Thyroid gland (tissue), 4 donors: Measurements from ENCODE around the gene SLC5A6. TPM values are rescaled to one million over a fixed set of nuclear protein-coding genes. Genes with fewer than 3 reads are reported as not detected.

Experiments
- DNase-seq, 2 donors: peaks; one replicate each; pipeline ENCODE4 v3.0.0-alpha.2; 2019
- H3K27ac ChIP-seq, 3 donors: fragments of 200-600 bp; sonication (generic); 1 replicate in 2 of 3; 2 replicates in 1 of 3; pipeline ENCODE4 v1.5.1; 2016 to 2019; ENCODE audit warnings: mild to moderate bottlenecking in 1 of 3, moderate library complexity in 1 of 3
- H3K27me3 ChIP-seq: fragments of 200-600 bp; sonication (generic); one replicate; pipeline ENCODE4 v1.5.1; 2019
- H3K36me3 ChIP-seq, 2 donors: fragments of 200-600 bp; sonication (generic); one replicate each; pipeline ENCODE4 v1.5.1; 2016 to 2019
- H3K4me1 ChIP-seq, 2 donors: fragments of 200-600 bp; sonication (generic); one replicate each; pipeline ENCODE4 v1.5.1; 2017 to 2019
- H3K4me3 ChIP-seq, 3 donors: fragments of 200-600 bp; sonication (generic); replicated peaks in 1 of 3; 1 replicate in 2 of 3; 2 replicates in 1 of 3; pipeline ENCODE4 v1.5.1; 2016; ENCODE audit warnings: mild to moderate bottlenecking in 1 of 3
- H3K9me3 ChIP-seq: fragments of 200-600 bp; sonication (generic); one replicate; pipeline ENCODE4 v1.5.1; 2017
- POLR2A ChIP-seq, 2 donors: fragments of 450-650 bp; IDR thresholded peaks; one replicate each; pipeline ENCODE4 v1.6.1; 2017; ENCODE audit warnings: antibody characterized with exemption in 2 of 2, mild to moderate bottlenecking in 2 of 2, moderate library complexity in 1 of 2
- WGBS, 2 donors: methylation state at CpG; one replicate each; pipeline ENCODE4 v1.1.5; 2017; 5-methylcytosine and 5-hydroxymethylcytosine counted together
- intact Hi-C: fragments of 100-400 bp; cut with DNase I; formaldehyde crosslinking; loops from one replicate; pipeline ENCODE4 v1.15.1; 2023
- total RNA-seq, 4 donors: library from RNA; depleted of rRNA; stranded (reverse); fragments of >200 nt; gene quantifications; one replicate each; pipeline ENCODE4 v1.2.3, GENCODE V29; 2016
- TF ChIP-seq, protein P1 (sequence below), 6 experiments: fragments of 200-600 bp in 3 of 6; fragments of 450-650 bp in 3 of 6; sonication (generic) in 3 of 6; IDR thresholded peaks; one replicate each; pipeline ENCODE4 v1.5.1; 2016 to 2019; ENCODE audit warnings: antibody characterized with exemption in 6 of 6, mild to moderate bottlenecking in 2 of 6, inconsistent platforms in 1 of 6, moderate library complexity in 1 of 6

Gene SLC5A6
- total RNA-seq, 4 donors from 2014 or later, result 10.9 to 34.0 (median 22.0) TPM

DNA sequence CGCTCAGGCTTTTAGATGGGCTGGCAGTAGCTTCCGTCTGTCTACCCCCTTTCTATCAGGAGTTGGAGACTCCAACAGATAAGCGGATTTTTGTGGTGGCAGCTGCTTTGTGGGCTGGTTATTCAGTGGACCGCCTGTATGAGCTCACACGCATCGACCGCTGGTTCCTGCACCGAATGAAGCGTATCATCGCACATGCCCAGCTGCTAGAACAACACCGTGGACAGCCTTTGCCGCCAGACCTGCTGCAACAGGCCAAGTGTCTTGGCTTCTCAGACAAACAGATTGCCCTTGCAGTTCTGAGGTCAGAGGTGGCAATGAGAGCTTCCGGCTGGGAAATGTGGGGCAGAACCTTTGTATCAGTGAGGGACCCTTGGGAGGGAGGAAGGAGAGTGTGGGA is 19.9 kb upstream of the SLC5A6 start:
- Histone ChIP-seq H3K27me3 (no peaks in the 10 kb centered on the region), H3K4me3 (no peak overlapping the region), H3K9me3 (no peaks in the 10 kb centered on the region), H3K4me1 (no peaks in the 10 kb centered on the region), H3K36me3 (peaks cover 66 to 68% of the 10 kb centered on the region in 2 donors), H3K27ac (no peak overlapping the region)
- WGBS, 2 donors, result 94% methylated on average over 13 of the region's 13 CpGs
- intact Hi-C loops, result no loop called here
- no peak for TF ChIP-seq POLR2A (IDR thresholded peaks at IDR 0.05)
- TF ChIP-seq, protein P1, sequence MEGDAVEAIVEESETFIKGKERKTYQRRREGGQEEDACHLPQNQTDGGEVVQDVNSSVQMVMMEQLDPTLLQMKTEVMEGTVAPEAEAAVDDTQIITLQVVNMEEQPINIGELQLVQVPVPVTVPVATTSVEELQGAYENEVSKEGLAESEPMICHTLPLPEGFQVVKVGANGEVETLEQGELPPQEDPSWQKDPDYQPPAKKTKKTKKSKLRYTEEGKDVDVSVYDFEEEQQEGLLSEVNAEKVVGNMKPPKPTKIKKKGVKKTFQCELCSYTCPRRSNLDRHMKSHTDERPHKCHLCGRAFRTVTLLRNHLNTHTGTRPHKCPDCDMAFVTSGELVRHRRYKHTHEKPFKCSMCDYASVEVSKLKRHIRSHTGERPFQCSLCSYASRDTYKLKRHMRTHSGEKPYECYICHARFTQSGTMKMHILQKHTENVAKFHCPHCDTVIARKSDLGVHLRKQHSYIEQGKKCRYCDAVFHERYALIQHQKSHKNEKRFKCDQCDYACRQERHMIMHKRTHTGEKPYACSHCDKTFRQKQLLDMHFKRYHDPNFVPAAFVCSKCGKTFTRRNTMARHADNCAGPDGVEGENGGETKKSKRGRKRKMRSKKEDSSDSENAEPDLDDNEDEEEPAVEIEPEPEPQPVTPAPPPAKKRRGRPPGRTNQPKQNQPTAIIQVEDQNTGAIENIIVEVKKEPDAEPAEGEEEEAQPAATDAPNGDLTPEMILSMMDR (IDR thresholded peaks at IDR 0.05), result no peak
- no peak for DNase-seq

DNA sequence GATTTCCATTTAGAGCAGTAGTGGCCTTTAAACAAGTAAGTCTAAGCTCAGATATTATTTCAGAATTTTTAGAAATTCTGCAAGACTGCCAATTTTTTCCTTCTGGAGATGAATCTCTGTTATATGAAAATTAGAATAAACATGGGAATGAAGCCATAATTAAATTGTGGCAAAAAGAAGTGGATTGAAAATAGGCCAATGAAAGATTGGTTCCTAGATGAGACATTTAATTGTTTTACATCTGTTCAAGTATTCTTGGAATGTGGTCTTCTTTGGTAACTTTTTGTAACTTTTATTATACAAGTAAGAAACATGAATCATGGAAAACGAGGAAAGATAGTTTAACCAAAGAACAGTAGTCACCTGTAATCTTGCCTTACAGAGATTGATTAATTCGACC is 15.4 kb upstream of the SLC5A6 start:
- H3K27me3 ChIP-seq, result no peaks in the 10 kb centered on the region
- WGBS, 2 donors, result 91 to 93% methylated on average over 2 of the region's 2 CpGs
- TF ChIP-seq POLR2A (IDR thresholded peaks at IDR 0.05), result no peak
- TF ChIP-seq, protein P1 (IDR thresholded peaks at IDR 0.05), result no peak
- H3K9me3 ChIP-seq, result no peaks in the 10 kb centered on the region
- no peaks in the 10 kb centered on the region for H3K4me1 ChIP-seq
- H3K27ac ChIP-seq, result no peak overlapping the region
- intact Hi-C loops, result no loop called here
- H3K4me3 ChIP-seq, result no peak overlapping the region
- no peak for DNase-seq
- H3K36me3 ChIP-seq, result peaks cover 58 to 68% of the 10 kb centered on the region in 2 donors

DNA sequence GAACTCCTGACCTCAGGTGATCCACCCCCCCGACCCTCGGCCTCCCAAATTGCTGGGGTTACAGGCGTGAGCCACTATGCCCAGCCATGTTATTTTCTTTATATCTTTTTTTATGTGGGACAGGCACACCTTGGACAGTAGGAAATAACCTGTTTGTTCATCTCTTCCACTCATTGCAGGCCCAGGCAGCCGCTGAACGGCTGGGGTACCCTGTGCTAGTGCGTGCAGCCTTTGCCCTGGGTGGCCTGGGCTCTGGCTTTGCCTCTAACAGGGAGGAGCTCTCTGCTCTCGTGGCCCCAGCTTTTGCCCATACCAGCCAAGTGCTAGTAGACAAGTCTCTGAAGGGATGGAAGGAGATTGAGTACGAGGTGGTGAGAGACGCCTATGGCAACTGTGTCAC is 13.5 kb upstream of the SLC5A6 start:
- no peaks in the 10 kb centered on the region for H3K4me1 ChIP-seq
- H3K27me3 ChIP-seq, result no peaks in the 10 kb centered on the region
- no peak overlapping the region for H3K27ac ChIP-seq
- intact Hi-C loops, result no loop called here
- TF ChIP-seq POLR2A (IDR thresholded peaks at IDR 0.05), result no peak
- TF ChIP-seq, protein P1 (IDR thresholded peaks at IDR 0.05), result no peak
- H3K9me3 ChIP-seq, result no peaks in the 10 kb centered on the region
- H3K4me3 ChIP-seq, result no peak overlapping the region
- H3K36me3 ChIP-seq, result peaks cover 43 to 55% of the 10 kb centered on the region in 2 donors
- DNase-seq, result no peak
- WGBS, 2 donors, result 92 to 95% methylated on average over 9 of the region's 9 CpGs

DNA sequence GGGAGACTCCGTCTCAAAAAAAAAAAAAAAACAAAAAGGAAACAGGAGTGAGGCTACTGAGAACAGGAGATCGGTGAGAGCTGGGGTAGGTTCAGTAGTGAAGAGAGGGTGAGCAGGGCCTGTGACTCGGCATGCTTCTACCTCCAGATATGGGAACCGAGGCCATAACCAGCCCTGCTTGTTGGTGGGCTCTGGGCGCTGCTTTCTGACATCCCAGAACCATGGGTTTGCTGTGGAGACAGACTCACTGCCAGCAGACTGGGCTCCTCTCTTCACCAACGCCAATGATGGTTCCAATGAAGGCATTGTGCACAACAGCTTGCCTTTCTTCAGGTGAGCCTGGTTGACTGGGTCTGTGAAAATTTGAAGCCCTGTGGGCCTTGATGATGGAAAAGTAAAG is 11.3 kb upstream of the SLC5A6 start:
- WGBS, 2 donors, result 90 to 99% methylated on average over 6 of the region's 6 CpGs
- intact Hi-C loops, result no loop called here
- Histone ChIP-seq H3K4me1 (peaks cover 0 to under 1% of the 10 kb centered on the region in 2 donors), H3K27ac (no peak overlapping the region), H3K27me3 (no peaks in the 10 kb centered on the region), H3K36me3 (peaks cover 40 to 44% of the 10 kb centered on the region in 2 donors), H3K4me3 (no peak overlapping the region), H3K9me3 (no peaks in the 10 kb centered on the region)
- DNase-seq, result no peak
- no peak for TF ChIP-seq POLR2A (IDR thresholded peaks at IDR 0.05)
- TF ChIP-seq, protein P1 (IDR thresholded peaks at IDR 0.05), result no peak

DNA sequence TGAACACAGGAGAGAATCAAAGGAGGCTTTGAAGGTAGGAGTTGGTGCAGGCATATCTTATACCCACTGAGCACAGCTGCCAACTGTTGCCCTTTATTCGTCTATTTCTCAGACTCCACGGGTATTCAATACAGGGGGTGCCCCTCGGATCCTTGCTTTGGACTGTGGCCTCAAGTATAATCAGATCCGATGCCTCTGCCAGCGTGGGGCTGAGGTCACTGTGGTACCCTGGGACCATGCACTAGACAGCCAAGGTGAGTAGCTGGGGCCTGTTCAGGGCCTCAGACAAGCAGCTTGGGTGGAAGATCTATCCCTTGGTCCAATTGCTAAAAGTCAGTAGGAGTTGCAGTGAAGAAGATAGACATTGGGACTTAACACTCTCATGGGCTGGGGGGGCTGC is 10.3 kb upstream of the SLC5A6 start:
- Histone ChIP-seq H3K36me3 (peaks cover 36 to 44% of the 10 kb centered on the region in 2 donors), H3K27me3 (no peaks in the 10 kb centered on the region), H3K4me3 (no peak overlapping the region), H3K27ac (no peak overlapping the region), H3K9me3 (no peaks in the 10 kb centered on the region), H3K4me1 (peaks cover 7 to 8% of the 10 kb centered on the region in 2 donors)
- intact Hi-C loops, result no loop called here
- DNase-seq, result no peak
- TF ChIP-seq, protein P1 (IDR thresholded peaks at IDR 0.05), result no peak
- no peak for TF ChIP-seq POLR2A (IDR thresholded peaks at IDR 0.05)
- 93 to 98% methylated on average over 5 of the region's 5 CpGs for WGBS, 2 donors
